Regular cardiac myocyte (primary cell): Measurements from ENCODE around the gene HAGH. TPM values are rescaled to one million over a fixed set of nuclear protein-coding genes. Genes with fewer than 3 reads are reported as not detected.

Experiments
- total RNA-seq: library from RNA; depleted of rRNA; stranded (reverse); fragments of >200 nt; gene quantifications from 2 replicates; pipeline ENCODE4 v1.2.3, GENCODE V29; 2014

HAGH gene
- total RNA-seq: 70.5 and 79.0 TPM in 2 replicates

GRCh38 chr16:1826691-1827573 lies at the start of gene HAGH, which contains the start of gene FAHD1:
HAGH (minus strand) TSS chr16:1826825; CDS start chr16:1826787, 38 bp downstream.
FAHD1 (plus strand) TSS chr16:1827206; CDS start chr16:1827239, 33 bp downstream.

GRCh38 chr16:1871974-1872635 lies 45.5 kb upstream of the HAGH start, which contains the start of gene MEIOB:
MEIOB (minus strand) TSS chr16:1872164; CDS start chr16:1868175, 3,989 bp downstream.

GRCh38 chr16:1793578-1794220 lies 32.9 kb downstream of the HAGH start, which contains the start of gene IGFALS:
IGFALS (minus strand) TSS chr16:1793705; CDS start chr16:1793652, 53 bp downstream.

GRCh38 chr16:1782408-1783264 lies 44.0 kb downstream of the HAGH start, which contains the start of the genes NUBP2 and SPSB3:
NUBP2 (plus strand) TSS chr16:1782960; CDS start chr16:1783021, 61 bp downstream.
SPSB3 (minus strand) TSS chr16:1782571; CDS start chr16:1781483, 1,088 bp downstream.

GRCh38 chr16:1772908-1773702 lies 53.5 kb downstream of the HAGH start, which contains the start of gene MRPS34:
MRPS34 (minus strand) TSS chr16:1773134; CDS start chr16:1773119, 15 bp downstream.

GRCh38 chr16:1772362-1772907 lies 54.2 kb downstream of the HAGH start, which contains the start of gene EME2:
EME2 (plus strand) TSS chr16:1772810; CDS start chr16:1773228, 418 bp downstream.

GRCh38 chr16:1771188-1771863 lies 55.3 kb downstream of the HAGH start, which contains the start of gene NME3:
NME3 (minus strand) TSS chr16:1771543; CDS start chr16:1771534, 9 bp downstream.

Other genes with a start within 250 kb of the HAGH start
- 18.2 and 25.9 TPM in 2 replicates for gene IFT140, start 214.8 kb downstream of the HAGH start, total RNA-seq
- gene CRAMP1, start 214.5 kb downstream of the HAGH start, total RNA-seq: 3.7 and 5.2 TPM in 2 replicates
- gene JPT2, start 148.5 kb downstream of the HAGH start, total RNA-seq: 52.3 and 55.0 TPM in 2 replicates
- gene MAPK8IP3, start 120.6 kb downstream of the HAGH start, total RNA-seq: 25.7 and 46.2 TPM in 2 replicates
- gene NME3, start 55.3 kb downstream of the HAGH start, total RNA-seq: 71.9 and 85.4 TPM in 2 replicates
- 7.7 and 9.6 TPM in 2 replicates for gene EME2, start 54.0 kb downstream of the HAGH start, total RNA-seq
- gene MRPS34, start 53.7 kb downstream of the HAGH start, total RNA-seq: 45.1 and 90.1 TPM in 2 replicates
- 21.5 and 37.5 TPM in 2 replicates for gene SPSB3, start 44.3 kb downstream of the HAGH start, total RNA-seq
- 52.7 and 84.4 TPM in 2 replicates for gene NUBP2, start 43.9 kb downstream of the HAGH start, total RNA-seq
- gene IGFALS, start 33.1 kb downstream of the HAGH start, total RNA-seq: not detected in 2 replicates
- gene FAHD1, start 381 bp upstream of the HAGH start, total RNA-seq: 62.6 and 71.5 TPM in 2 replicates
- gene MEIOB, start 45.3 kb upstream of the HAGH start, total RNA-seq: 0.28 TPM in 1 of 2 replicates, not detected in the other
- gene HS3ST6, start 91.6 kb upstream of the HAGH start, total RNA-seq: not detected in 2 replicates
- 3.1 and 11.5 TPM in 2 replicates for gene MSRB1, start 116.4 kb upstream of the HAGH start, total RNA-seq
- gene RPL3L, start 127.9 kb upstream of the HAGH start, total RNA-seq: under 0.01 TPM in 1 of 2 replicates, not detected in the other
- 84.0 and 160 TPM in 2 replicates for gene NDUFB10, start 132.7 kb upstream of the HAGH start, total RNA-seq
- gene RPS2, start 138.0 kb upstream of the HAGH start, total RNA-seq: 1,090 and 2,696 TPM in 2 replicates
- not detected in 2 replicates for gene RNF151, start 140.0 kb upstream of the HAGH start, total RNA-seq
- gene TBL3, start 145.2 kb upstream of the HAGH start, total RNA-seq: 27.1 and 56.0 TPM in 2 replicates
- gene NOXO1, start 154.6 kb upstream of the HAGH start, total RNA-seq: under 0.01 TPM in 1 of 2 replicates, not detected in the other
- 9.0 and 10.2 TPM in 2 replicates for gene GFER, start 157.4 kb upstream of the HAGH start, total RNA-seq
- 2.3 and 2.8 TPM in 2 replicates for gene SYNGR3, start 163.1 kb upstream of the HAGH start, total RNA-seq
- gene ZNF598, start 183.0 kb upstream of the HAGH start, total RNA-seq: 8.5 and 21.1 TPM in 2 replicates
- 0.28 and 0.58 TPM in 2 replicates for gene NPW, start 193.0 kb upstream of the HAGH start, total RNA-seq
- gene NHERF2, start 200.1 kb upstream of the HAGH start, total RNA-seq: 20.6 and 41.8 TPM in 2 replicates
- 20.6 and 28.9 TPM in 2 replicates for gene NTHL1, start 221.0 kb upstream of the HAGH start, total RNA-seq
- 35.9 and 45.7 TPM in 2 replicates for gene TSC2, start 221.2 kb upstream of the HAGH start, total RNA-seq